ENCODE results near the gene NKD2. TPM values are rescaled to one million over a fixed set of nuclear protein-coding genes. Genes with fewer than 3 reads are reported as not detected.

The NKD2 gene
- total and polyA plus RNA-seq, 2 experiments from 2014 or later = 9.0 to 11.9 TPM

DNA sequence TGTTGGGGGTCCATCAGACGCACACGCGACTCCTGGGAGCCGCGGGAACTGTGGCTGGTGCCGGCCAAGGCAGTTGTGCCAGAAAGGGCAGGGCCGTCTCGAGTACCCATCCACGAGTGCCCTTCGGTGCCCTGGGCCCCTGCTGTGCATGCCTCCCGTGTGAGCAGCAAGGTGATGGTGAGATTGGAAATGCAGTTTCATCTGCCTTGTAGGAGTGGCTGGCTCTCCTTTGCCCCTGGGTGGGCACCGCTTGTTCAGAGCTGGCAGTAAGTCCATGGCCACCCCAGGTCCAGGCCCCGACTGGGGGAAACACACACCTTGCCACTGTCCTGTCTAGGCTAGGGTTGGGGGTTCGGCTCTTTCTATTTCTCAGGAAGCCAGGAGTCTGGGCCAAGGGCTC is 5.7 kb downstream of the NKD2 start:
- Mint-ChIP-seq H3K36me3 (ENCODE audit: low read depth) (no peaks in the 10 kb centered on the region; the same call in 2 of the 3 replicates), H3K9me3 (no peaks in the 10 kb centered on the region), H3K4me3 (no peak overlapping the region), H3K27me3 (ENCODE audit: insufficient read depth, low read depth, poor library complexity) (peaks cover 26% of the 10 kb centered on the region), H3K4me1 (peaks cover 20% of the 10 kb centered on the region), H3K27ac (no peak overlapping the region)
- ATAC-seq (no peak), DNase-seq (ENCODE audit: low spot score) (no peak)
- no peaks in the 10 kb centered on the region for H3K9me2 ChIP-seq (ENCODE audit: insufficient read depth)
- H3K36me3 ChIP-seq (ENCODE audit: insufficient read depth) = no peaks in the 10 kb centered on the region
- H3K4me1 ChIP-seq (ENCODE audit: insufficient read depth) = peaks cover 8% of the 10 kb centered on the region; the same call in 1 of the 2 replicates
- no peak overlapping the region for H2AFZ ChIP-seq
- H3K79me2 ChIP-seq (replicated peaks; ENCODE audit: insufficient read depth) = no peaks in the 10 kb centered on the region
- H3F3A ChIP-seq (replicated peaks; ENCODE audit: low read depth) = no peaks in the 10 kb centered on the region; the same call in 1 of the 2 replicates
- no peak overlapping the region for H3K27ac ChIP-seq (ENCODE audit: low read depth)
- H3K4me3 ChIP-seq = no peak overlapping the region
- H3K4me2 ChIP-seq = no peak overlapping the region
- H3K27me3 ChIP-seq (ENCODE audit: insufficient read depth) = peaks cover 15% of the 10 kb centered on the region
- TF ChIP-seq, protein P1, sequence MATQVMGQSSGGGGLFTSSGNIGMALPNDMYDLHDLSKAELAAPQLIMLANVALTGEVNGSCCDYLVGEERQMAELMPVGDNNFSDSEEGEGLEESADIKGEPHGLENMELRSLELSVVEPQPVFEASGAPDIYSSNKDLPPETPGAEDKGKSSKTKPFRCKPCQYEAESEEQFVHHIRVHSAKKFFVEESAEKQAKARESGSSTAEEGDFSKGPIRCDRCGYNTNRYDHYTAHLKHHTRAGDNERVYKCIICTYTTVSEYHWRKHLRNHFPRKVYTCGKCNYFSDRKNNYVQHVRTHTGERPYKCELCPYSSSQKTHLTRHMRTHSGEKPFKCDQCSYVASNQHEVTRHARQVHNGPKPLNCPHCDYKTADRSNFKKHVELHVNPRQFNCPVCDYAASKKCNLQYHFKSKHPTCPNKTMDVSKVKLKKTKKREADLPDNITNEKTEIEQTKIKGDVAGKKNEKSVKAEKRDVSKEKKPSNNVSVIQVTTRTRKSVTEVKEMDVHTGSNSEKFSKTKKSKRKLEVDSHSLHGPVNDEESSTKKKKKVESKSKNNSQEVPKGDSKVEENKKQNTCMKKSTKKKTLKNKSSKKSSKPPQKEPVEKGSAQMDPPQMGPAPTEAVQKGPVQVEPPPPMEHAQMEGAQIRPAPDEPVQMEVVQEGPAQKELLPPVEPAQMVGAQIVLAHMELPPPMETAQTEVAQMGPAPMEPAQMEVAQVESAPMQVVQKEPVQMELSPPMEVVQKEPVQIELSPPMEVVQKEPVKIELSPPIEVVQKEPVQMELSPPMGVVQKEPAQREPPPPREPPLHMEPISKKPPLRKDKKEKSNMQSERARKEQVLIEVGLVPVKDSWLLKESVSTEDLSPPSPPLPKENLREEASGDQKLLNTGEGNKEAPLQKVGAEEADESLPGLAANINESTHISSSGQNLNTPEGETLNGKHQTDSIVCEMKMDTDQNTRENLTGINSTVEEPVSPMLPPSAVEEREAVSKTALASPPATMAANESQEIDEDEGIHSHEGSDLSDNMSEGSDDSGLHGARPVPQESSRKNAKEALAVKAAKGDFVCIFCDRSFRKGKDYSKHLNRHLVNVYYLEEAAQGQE (IDR thresholded peaks at IDR 0.05; ENCODE audit: unreplicated experiment) = no peak
- no peak for TF ChIP-seq EZH2phosphoT487 (IDR thresholded peaks at IDR 0.05; ENCODE audit: unreplicated experiment)
- TF ChIP-seq, protein P2, sequence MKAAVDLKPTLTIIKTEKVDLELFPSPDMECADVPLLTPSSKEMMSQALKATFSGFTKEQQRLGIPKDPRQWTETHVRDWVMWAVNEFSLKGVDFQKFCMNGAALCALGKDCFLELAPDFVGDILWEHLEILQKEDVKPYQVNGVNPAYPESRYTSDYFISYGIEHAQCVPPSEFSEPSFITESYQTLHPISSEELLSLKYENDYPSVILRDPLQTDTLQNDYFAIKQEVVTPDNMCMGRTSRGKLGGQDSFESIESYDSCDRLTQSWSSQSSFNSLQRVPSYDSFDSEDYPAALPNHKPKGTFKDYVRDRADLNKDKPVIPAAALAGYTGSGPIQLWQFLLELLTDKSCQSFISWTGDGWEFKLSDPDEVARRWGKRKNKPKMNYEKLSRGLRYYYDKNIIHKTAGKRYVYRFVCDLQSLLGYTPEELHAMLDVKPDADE (IDR thresholded peaks at IDR 0.05) = no peak
- no peaks in the 10 kb centered on the region; the same call in 1 of the 2 replicates for H4K20me1 ChIP-seq (replicated peaks; ENCODE audit: insufficient read depth)

DNA sequence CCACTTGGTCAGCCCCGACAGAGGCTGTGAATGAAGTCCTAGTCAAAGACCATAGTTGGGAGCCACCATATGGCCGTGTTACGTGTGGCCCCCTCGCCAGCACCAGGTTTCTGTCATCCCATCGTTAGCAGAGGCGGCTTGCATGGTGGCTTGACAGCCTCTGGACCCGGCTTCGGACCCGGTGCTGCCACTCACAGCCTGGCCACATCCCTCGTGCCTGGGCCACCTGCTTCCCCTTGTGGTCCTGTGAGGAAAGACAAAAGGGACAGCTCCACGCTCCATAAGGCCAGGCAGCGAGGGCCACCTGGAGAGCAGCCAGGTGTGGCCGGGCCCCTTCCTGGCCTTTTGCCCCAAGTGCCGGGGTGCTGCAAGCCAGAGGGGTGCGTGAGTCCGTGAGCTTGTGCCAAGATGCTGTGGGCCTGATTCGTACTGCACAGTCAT is 6.2 kb downstream of the NKD2 start:
- DNase-seq (ENCODE audit: low spot score) = no peak
- Histone ChIP-seq H3K27ac (ENCODE audit: low read depth) (no peak overlapping the region), H3K27me3 (ENCODE audit: insufficient read depth) (peaks cover 10% of the 10 kb centered on the region), H3F3A (replicated peaks; ENCODE audit: low read depth) (no peaks in the 10 kb centered on the region; the same call in 1 of the 2 replicates), H3K9me2 (ENCODE audit: insufficient read depth) (no peaks in the 10 kb centered on the region), H2AFZ (no peak overlapping the region), H3K4me1 (ENCODE audit: insufficient read depth) (peaks cover 8% of the 10 kb centered on the region; the same call in 1 of the 2 replicates), H3K4me3 (no peak overlapping the region), H3K4me2 (no peak overlapping the region), H3K79me2 (replicated peaks; ENCODE audit: insufficient read depth) (no peaks in the 10 kb centered on the region), H4K20me1 (replicated peaks; ENCODE audit: insufficient read depth) (no peaks in the 10 kb centered on the region; the same call in 1 of the 2 replicates), H3K36me3 (ENCODE audit: insufficient read depth) (no peaks in the 10 kb centered on the region)
- no peak for ATAC-seq
- peaks cover 22% of the 10 kb centered on the region for H3K27me3 Mint-ChIP-seq (ENCODE audit: insufficient read depth, low read depth, poor library complexity)
- no peaks in the 10 kb centered on the region for H3K9me3 Mint-ChIP-seq
- H3K27ac Mint-ChIP-seq = no peak overlapping the region
- no peaks in the 10 kb centered on the region; the same call in 2 of the 3 replicates for H3K36me3 Mint-ChIP-seq (ENCODE audit: low read depth)
- H3K4me3 Mint-ChIP-seq = no peak overlapping the region
- H3K4me1 Mint-ChIP-seq = peaks cover 21% of the 10 kb centered on the region
- TF ChIP-seq, protein P3, sequence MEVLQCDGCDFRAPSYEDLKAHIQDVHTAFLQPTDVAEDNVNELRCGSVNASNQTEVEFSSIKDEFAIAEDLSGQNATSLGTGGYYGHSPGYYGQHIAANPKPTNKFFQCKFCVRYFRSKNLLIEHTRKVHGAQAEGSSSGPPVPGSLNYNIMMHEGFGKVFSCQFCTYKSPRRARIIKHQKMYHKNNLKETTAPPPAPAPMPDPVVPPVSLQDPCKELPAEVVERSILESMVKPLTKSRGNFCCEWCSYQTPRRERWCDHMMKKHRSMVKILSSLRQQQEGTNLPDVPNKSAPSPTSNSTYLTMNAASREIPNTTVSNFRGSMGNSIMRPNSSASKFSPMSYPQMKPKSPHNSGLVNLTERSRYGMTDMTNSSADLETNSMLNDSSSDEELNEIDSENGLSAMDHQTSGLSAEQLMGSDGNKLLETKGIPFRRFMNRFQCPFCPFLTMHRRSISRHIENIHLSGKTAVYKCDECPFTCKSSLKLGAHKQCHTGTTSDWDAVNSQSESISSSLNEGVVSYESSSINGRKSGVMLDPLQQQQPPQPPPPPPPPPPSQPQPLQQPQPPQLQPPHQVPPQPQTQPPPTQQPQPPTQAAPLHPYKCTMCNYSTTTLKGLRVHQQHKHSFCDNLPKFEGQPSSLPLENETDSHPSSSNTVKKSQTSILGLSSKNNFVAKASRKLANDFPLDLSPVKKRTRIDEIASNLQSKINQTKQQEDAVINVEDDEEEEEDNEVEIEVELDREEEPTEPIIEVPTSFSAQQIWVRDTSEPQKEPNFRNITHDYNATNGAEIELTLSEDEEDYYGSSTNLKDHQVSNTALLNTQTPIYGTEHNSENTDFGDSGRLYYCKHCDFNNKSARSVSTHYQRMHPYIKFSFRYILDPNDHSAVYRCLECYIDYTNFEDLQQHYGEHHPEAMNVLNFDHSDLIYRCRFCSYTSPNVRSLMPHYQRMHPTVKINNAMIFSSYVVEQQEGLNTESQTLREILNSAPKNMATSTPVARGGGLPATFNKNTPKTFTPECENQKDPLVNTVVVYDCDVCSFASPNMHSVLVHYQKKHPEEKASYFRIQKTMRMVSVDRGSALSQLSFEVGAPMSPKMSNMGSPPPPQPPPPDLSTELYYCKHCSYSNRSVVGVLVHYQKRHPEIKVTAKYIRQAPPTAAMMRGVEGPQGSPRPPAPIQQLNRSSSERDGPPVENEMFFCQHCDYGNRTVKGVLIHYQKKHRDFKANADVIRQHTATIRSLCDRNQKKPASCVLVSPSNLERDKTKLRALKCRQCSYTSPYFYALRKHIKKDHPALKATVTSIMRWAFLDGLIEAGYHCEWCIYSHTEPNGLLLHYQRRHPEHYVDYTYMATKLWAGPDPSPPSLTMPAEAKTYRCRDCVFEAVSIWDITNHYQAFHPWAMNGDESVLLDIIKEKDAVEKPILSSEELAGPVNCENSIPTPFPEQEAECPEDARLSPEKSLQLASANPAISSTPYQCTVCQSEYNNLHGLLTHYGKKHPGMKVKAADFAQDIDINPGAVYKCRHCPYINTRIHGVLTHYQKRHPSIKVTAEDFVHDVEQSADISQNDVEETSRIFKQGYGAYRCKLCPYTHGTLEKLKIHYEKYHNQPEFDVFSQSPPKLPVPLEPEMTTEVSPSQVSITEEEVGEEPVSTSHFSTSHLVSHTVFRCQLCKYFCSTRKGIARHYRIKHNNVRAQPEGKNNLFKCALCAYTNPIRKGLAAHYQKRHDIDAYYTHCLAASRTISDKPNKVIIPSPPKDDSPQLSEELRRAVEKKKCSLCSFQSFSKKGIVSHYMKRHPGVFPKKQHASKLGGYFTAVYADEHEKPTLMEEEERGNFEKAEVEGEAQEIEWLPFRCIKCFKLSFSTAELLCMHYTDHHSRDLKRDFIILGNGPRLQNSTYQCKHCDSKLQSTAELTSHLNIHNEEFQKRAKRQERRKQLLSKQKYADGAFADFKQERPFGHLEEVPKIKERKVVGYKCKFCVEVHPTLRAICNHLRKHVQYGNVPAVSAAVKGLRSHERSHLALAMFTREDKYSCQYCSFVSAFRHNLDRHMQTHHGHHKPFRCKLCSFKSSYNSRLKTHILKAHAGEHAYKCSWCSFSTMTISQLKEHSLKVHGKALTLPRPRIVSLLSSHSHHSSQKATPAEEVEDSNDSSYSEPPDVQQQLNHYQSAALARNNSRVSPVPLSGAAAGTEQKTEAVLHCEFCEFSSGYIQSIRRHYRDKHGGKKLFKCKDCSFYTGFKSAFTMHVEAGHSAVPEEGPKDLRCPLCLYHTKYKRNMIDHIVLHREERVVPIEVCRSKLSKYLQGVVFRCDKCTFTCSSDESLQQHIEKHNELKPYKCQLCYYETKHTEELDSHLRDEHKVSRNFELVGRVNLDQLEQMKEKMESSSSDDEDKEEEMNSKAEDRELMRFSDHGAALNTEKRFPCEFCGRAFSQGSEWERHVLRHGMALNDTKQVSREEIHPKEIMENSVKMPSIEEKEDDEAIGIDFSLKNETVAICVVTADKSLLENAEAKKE (CRISPR knock-in tag; IDR thresholded peaks at IDR 0.05) = no peak
- TF ChIP-seq, protein P2 (IDR thresholded peaks at IDR 0.05) = no peak
- TF ChIP-seq NANOG (IDR thresholded peaks at IDR 0.05; ENCODE audit: borderline replicate concordance) = no peak
- no peak for TF ChIP-seq POLR2AphosphoS5 (IDR thresholded peaks at IDR 0.05; ENCODE audit: low read depth)

Measured in GM23338 (cell line).